IMR-90 (cell line): ENCODE results near the gene RNF11. TPM values are rescaled to one million over a fixed set of nuclear protein-coding genes. Genes with fewer than 3 reads are reported as not detected.
"Not testable (repeated sequence)": the region's sequence is repeated elsewhere in the genome, so short reads cannot be mapped to it uniquely, and the experiment has no call there.

ENCODE experiments used
- ATAC-seq: fragments of 200-7000 bp; cut with Tn5 transposase; 2 replicates; pipeline ENCODE4 v1.9.1; 2020; ENCODE audit warnings: low read depth, mild to moderate bottlenecking, moderate library complexity
- BruUV-seq: library from RNA; stranded (reverse); fragments of 400-500 nt; replicated peaks from 2 replicates; lab custom pipeline; 2021; lab: Mats Ljungman, UMichigan
- CTCF ChIA-PET: fragments of 300-600 bp; formaldehyde crosslinking; extraction: SDS; loops from one replicate; lab custom pipeline; 2021; ENCODE audit warnings: antibody characterized with exemption; lab: Yijun Ruan, JAX
- POLR2A ChIA-PET: fragments of 300-600 bp; sonication (Branson Sonifier 250); formaldehyde crosslinking; loops from one replicate; lab custom pipeline; 2022; ENCODE audit warnings: antibody characterized with exemption; ENCODE audit not compliant: unreplicated experiment; lab: Charles Lee
- DNase-seq: peaks from one replicate; pipeline ENCODE4 v3.0.0; 2013
- H2AFZ ChIP-seq: replicated peaks from 2 replicates; pipeline ENCODE3; 2013; ENCODE audit warnings: low read length, mild to moderate bottlenecking; ENCODE audit not compliant: poor library complexity
- H2AK5ac ChIP-seq: 2 replicates; pipeline ENCODE4 v1.6.1; 2013; ENCODE audit warnings: low read depth, low read length, inconsistent platforms
- H2AK9ac ChIP-seq: replicated peaks from 2 replicates; pipeline ENCODE3; 2013; ENCODE audit warnings: mild to moderate bottlenecking, low read depth, low read length, moderate library complexity; ENCODE audit not compliant: poor library complexity
- H2BK120ac ChIP-seq: 2 replicates; pipeline ENCODE4 v1.6.1; 2013; ENCODE audit warnings: low read depth, low read length, inconsistent platforms
- H2BK15ac ChIP-seq: 3 replicates; pipeline ENCODE4 v1.6.1; 2013; ENCODE audit warnings: low read depth, low read length, inconsistent platforms
- H2BK20ac ChIP-seq: 2 replicates; pipeline ENCODE4 v1.6.1; 2013; ENCODE audit warnings: low read depth, mild to moderate bottlenecking, inconsistent platforms, low read length, moderate library complexity
- H2BK5ac ChIP-seq: 2 replicates; pipeline ENCODE4 v1.6.1; 2013; ENCODE audit warnings: mild to moderate bottlenecking, low read depth, low read length, inconsistent platforms; ENCODE audit not compliant: poor library complexity, severe bottlenecking
- H3K14ac ChIP-seq: replicated peaks from 2 replicates; pipeline ENCODE4 v1.6.1; 2013; ENCODE audit warnings: low read depth, low read length, inconsistent platforms
- H3K18ac ChIP-seq: 2 replicates; pipeline ENCODE4 v1.6.1; 2013; ENCODE audit warnings: low read depth, low read length, control low read depth
- H3K23ac ChIP-seq: 2 replicates; pipeline ENCODE4 v1.6.1; 2013; ENCODE audit warnings: low read depth, low read length, inconsistent platforms
- H3K27ac ChIP-seq: 2 replicates; pipeline ENCODE4 v1.5.1; 2013; ENCODE audit warnings: mild to moderate bottlenecking, control low read depth, low read length; ENCODE audit not compliant: insufficient read depth
- H3K27me3 ChIP-seq: 2 replicates; pipeline ENCODE4 v1.6.1; 2013; ENCODE audit warnings: low read length; ENCODE audit not compliant: control insufficient read depth, insufficient read depth
- H3K36me3 ChIP-seq: 2 replicates; pipeline ENCODE4 v1.6.1; 2013; ENCODE audit warnings: low read length, mixed read lengths; ENCODE audit not compliant: control insufficient read depth, insufficient read depth
- H3K4ac ChIP-seq: 2 replicates; pipeline ENCODE4 v1.6.1; 2013; ENCODE audit warnings: low read depth, low read length, inconsistent platforms
- H3K4me1 ChIP-seq: 2 replicates; pipeline ENCODE4 v1.6.1; 2013; ENCODE audit warnings: low read length, mixed read lengths; ENCODE audit not compliant: control insufficient read depth, insufficient read depth
- H3K4me2 ChIP-seq: 2 replicates; pipeline ENCODE4 v1.6.1; 2013; ENCODE audit warnings: low read depth, mild to moderate bottlenecking, control low read depth, low read length, moderate library complexity
- H3K4me3 ChIP-seq: 2 replicates; pipeline ENCODE4 v1.5.1; 2013; ENCODE audit warnings: low read depth, mild to moderate bottlenecking, control low read depth, low read length, moderate library complexity; ENCODE audit not compliant: insufficient read depth
- H3K56ac ChIP-seq: 2 replicates; pipeline ENCODE4 v1.6.1; 2013; ENCODE audit warnings: low read length, inconsistent platforms; ENCODE audit not compliant: insufficient read depth; ENCODE audit errors: extremely low read depth
- H3K79me1 ChIP-seq, 2 experiments: 2 replicates each; pipeline ENCODE4 v1.6.1; 2013; ENCODE audit warnings: low read length in 2 of 2, inconsistent platforms in 1 of 2, low read depth in 1 of 2
- H3K9ac ChIP-seq: 2 replicates; pipeline ENCODE4 v1.6.1; 2013; ENCODE audit warnings: low read depth, low read length, control low read depth
- H3K9me1 ChIP-seq: 2 replicates; pipeline ENCODE4 v1.6.1; 2013; ENCODE audit warnings: low read length, inconsistent platforms; ENCODE audit not compliant: insufficient read depth
- H3K9me3 ChIP-seq: 2 replicates; pipeline ENCODE4 v1.6.1; 2013; ENCODE audit warnings: low read length; ENCODE audit not compliant: control insufficient read depth, insufficient read depth
- H4K20me1 ChIP-seq: 2 replicates; pipeline ENCODE4 v1.6.1; 2013; ENCODE audit warnings: low read length, inconsistent platforms; ENCODE audit not compliant: insufficient read depth
- H4K5ac ChIP-seq: 2 replicates; pipeline ENCODE4 v1.6.1; 2013; ENCODE audit warnings: mild to moderate bottlenecking, low read depth, low read length, control low read depth
- H4K8ac ChIP-seq, 2 experiments: 2 replicates each; pipeline ENCODE4 v1.6.1; 2013; ENCODE audit warnings: low read depth in 2 of 2, low read length in 2 of 2, control low read depth in 1 of 2, inconsistent platforms in 1 of 2
- H4K91ac ChIP-seq: 2 replicates; pipeline ENCODE4 v1.6.1; 2013; ENCODE audit warnings: low read depth, low read length, inconsistent platforms; ENCODE audit not compliant: insufficient read depth
- BHLHE40 ChIP-seq: fragments of 150-350 bp; IDR thresholded peaks from 2 replicates; pipeline ENCODE4 v1.6.1; 2016; ENCODE audit warnings: mild to moderate bottlenecking, low read depth, low read length
- MAZ ChIP-seq: IDR thresholded peaks from 2 replicates; pipeline ENCODE4 v1.6.1; 2012; ENCODE audit warnings: low read depth, mild to moderate bottlenecking, low read length, improper control_type of control experiment, moderate library complexity, borderline replicate concordance
- MXI1 ChIP-seq: IDR thresholded peaks from 2 replicates; pipeline ENCODE4 v1.6.1; 2012; ENCODE audit warnings: low read depth, mild to moderate bottlenecking, low read length, moderate library complexity, borderline replicate concordance
- RFX5 ChIP-seq: IDR thresholded peaks from 2 replicates; pipeline ENCODE4 v1.8.0; 2012; ENCODE audit warnings: low read depth, mild to moderate bottlenecking, low read length, moderate library complexity
- WGBS, 2 experiments: methylation state at CpG; one replicate each; pipeline versions ENCODE4 v1.1.5 to v1.1.7; 2013; ENCODE audit warnings: missing lambda C conversion rate in 2 of 2; ENCODE audit not compliant: insufficient read length in 1 of 2; ENCODE audit errors: extremely low coverage in 2 of 2; 5-methylcytosine and 5-hydroxymethylcytosine counted together
- dilution Hi-C: fragments of 300-500 bp; cut with HindIII; formaldehyde crosslinking; loops from one replicate; pipeline ENCODE4 v1.14.3; 2018; ENCODE audit warnings: low sequenced_read_pairs; ENCODE audit not compliant: unreplicated experiment
- in situ Hi-C: fragments of 300-500 bp; cut with MboI; formaldehyde crosslinking; loops from 3 replicates; pipeline ENCODE4 v1.14.3; 2019; ENCODE audit warnings: low sequenced_read_pairs, inconsistent platforms, mixed read lengths
- intact Hi-C: fragments of 100-400 bp; cut with micrococcal nuclease; formaldehyde crosslinking; loops from 2 replicates; pipeline ENCODE4 v1.10.0; 2022
- polyA plus RNA-seq, 3 experiments: library from polyadenylated mRNA; depleted of rRNA; stranded (reverse); fragments of >200 nt; gene quantifications; 2 replicates each; pipeline ENCODE4 v1.2.3, GENCODE V29; 2012; ENCODE audit warnings: low replicate concordance in 1 of 3
- total RNA-seq: library from RNA; depleted of rRNA; stranded (reverse); fragments of >200 nt; gene quantifications from 2 replicates; pipeline ENCODE4 v1.2.3, GENCODE V29; 2012

Gene RNF11
- total and polyA plus RNA-seq, 2 of the 4 experiments (the other 2 are of a cell fraction), result 63.3 to 64.1 TPM

GRCh38 chr1:51219022-51219421 lies 17.1 kb upstream of the RNF11 start:
- Histone ChIP-seq H4K91ac (no peak overlapping the region), H3K4ac (no peak overlapping the region), H3K18ac (no peak overlapping the region), H4K20me1 (no peaks in the 10 kb centered on the region), H3K79me1 (no peaks in the 10 kb centered on the region), H2BK5ac (no peak overlapping the region), H2AFZ (no peak overlapping the region), H3K4me1 (peaks cover 6% of the 10 kb centered on the region), H4K8ac (no peak overlapping the region), H2BK120ac (no peak overlapping the region), H2AK9ac (no peak overlapping the region), H3K4me2 (no peak overlapping the region), H3K27me3 (no peaks in the 10 kb centered on the region; the same call in 1 of the 2 replicates), H3K23ac (no peak overlapping the region), H3K9me3 (peaks cover 7% of the 10 kb centered on the region), H3K9me1 (peaks cover 5% of the 10 kb centered on the region; the same call in 1 of the 2 replicates), H3K14ac (no peak overlapping the region), H3K27ac (no peak overlapping the region), H4K5ac (no peak overlapping the region), H2AK5ac (no peak overlapping the region), H2BK15ac (no peak overlapping the region), H3K56ac (no peak overlapping the region), H2BK20ac (no peak overlapping the region), H3K36me3 (no peaks in the 10 kb centered on the region), H3K9ac (no peak overlapping the region), H3K4me3 (no peak overlapping the region)
- dilution Hi-C loops (no loop called here), in situ Hi-C loops (no loop called here), intact Hi-C loops (no loop called here)
- CTCF ChIA-PET, result no interaction called here
- no peak for TF ChIP-seq BHLHE40
- no peak for TF ChIP-seq MAZ
- TF ChIP-seq MXI1, result no peak
- no peak for TF ChIP-seq RFX5
- POLR2A ChIA-PET, result no interaction called here
- no CpG with 5 or more reads among the region's 5 CpGs for WGBS, 2 experiments
- DNase-seq (no peak), ATAC-seq (no peak)
- no TSS peak for BruUV-seq

DNA sequence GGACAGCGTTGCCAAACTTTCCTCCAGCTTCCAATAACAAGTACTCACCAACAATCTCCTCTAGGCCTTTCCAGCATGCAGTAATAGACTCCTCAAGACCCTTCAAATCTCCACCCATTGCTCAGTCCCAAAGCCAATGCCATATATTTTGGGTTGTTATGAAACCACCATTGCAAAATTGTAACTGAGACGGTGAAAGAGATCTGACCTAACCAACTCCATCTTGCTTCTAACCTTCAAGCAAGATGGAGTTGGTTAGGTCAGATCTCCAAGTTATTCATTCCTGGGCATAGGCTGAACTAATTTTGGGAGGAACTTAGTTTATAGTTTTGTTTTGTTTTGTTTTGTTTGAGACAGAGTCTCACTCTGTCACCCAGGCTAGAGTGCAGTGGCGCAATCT lies 14.5 kb upstream of the RNF11 start:
- H2BK120ac ChIP-seq, H3K18ac ChIP-seq, H3K4me2 ChIP-seq, H3K9me1 ChIP-seq, H2AFZ ChIP-seq, H3K23ac ChIP-seq, BruUV-seq, H3K27ac ChIP-seq, H4K91ac ChIP-seq, H3K4me3 ChIP-seq, ATAC-seq, H3K14ac ChIP-seq, intact Hi-C loops, DNase-seq, H2BK15ac ChIP-seq, POLR2A ChIA-PET, CTCF ChIA-PET, H3K56ac ChIP-seq, H3K4me1 ChIP-seq, H2AK9ac ChIP-seq, H3K9me3 ChIP-seq, H4K8ac ChIP-seq, H2AK5ac ChIP-seq, H3K9ac ChIP-seq, H4K20me1 ChIP-seq, H2BK20ac ChIP-seq, H4K5ac ChIP-seq, H3K79me1 ChIP-seq, dilution Hi-C loops, H3K27me3 ChIP-seq, in situ Hi-C loops, H2BK5ac ChIP-seq, H3K36me3 ChIP-seq, H3K4ac ChIP-seq: not testable (repeated sequence)
- 100% methylated on average over 1 of the region's 3 CpGs; no CpG with 5 or more reads in 1 of the 2 experiments for WGBS, 2 experiments
